ENCODE results near the gene MRPL4. TPM values are rescaled to one million over a fixed set of nuclear protein-coding genes. Genes with fewer than 3 reads are reported as not detected.
A peak's percentile ranks its signal among the peaks of the same experiment; 100 is the strongest.

MRPL4 gene
- total and polyA plus RNA-seq, 2 of the 13 experiments (the other 11 are each of a cell fraction or from before 2014, with no cell fraction given): 40.6 to 42.5 TPM

DNA sequence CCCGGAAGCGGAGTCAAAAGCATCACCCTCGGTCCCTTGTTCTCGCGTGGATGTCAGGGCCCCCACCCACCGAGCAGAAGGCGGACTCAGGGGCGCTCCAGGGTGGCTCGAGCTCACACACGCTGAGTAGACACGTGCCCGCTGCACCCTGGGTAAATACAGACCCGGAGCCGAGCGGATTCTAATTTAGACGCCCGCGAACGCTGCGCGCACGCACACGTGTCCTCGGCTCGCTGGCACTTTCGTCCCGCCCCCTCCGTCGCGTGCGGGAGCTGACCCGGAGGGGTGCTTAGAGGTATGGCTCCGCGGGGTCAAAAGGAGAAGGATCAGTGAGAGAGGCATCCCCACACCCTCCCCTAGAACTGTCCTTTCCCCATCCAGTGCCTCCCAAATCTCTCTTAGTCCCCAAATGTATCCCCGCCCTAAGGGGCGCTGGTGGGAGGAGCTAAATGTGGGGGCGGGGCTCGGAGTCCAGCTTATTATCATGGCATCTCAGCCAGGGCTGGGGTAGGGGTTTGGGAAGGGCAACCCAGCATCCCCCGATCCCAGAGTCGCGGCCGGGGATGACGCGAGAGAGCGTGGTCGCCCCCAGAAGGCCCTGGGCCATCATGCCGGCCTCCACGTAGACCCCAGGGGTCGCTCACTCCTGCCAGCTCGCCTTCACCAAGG is 37.3 kb downstream of the MRPL4 start (continued):
- TF ChIP-seq ZSCAN29 (CRISPR knock-in tag; conservative IDR thresholded peaks at IDR 0.05) (no peak), ZNF570 (CRISPR knock-in tag; IDR thresholded peaks at IDR 0.05; ENCODE audit: borderline replicate concordance) (no peak), SATB2 (CRISPR knock-in tag; IDR thresholded peaks at IDR 0.05) (no peak), CAMTA2 (CRISPR knock-in tag; IDR thresholded peaks at IDR 0.05; ENCODE audit: borderline replicate concordance) (peak; percentile 58; the same call in 1 of the 2 replicates), ZNF788 (CRISPR knock-in tag; IDR thresholded peaks at IDR 0.05; ENCODE audit: borderline replicate concordance) (no peak), SRSF1 (optimal IDR thresholded peaks at IDR 0.05; ENCODE audit: low read depth, low read length) (no peak), HMGA1 (CRISPR knock-in tag; conservative IDR thresholded peaks at IDR 0.05) (no peak), GABPA (IDR thresholded peaks at IDR 0.05; ENCODE audit: low read depth, low read length) (no peak), GABPA (CRISPR knock-in tag; IDR thresholded peaks at IDR 0.05; ENCODE audit: low read depth) (no peak), ZNF34 (CRISPR knock-in tag; IDR thresholded peaks at IDR 0.05; ENCODE audit: borderline replicate concordance) (no peak), PLRG1 (conservative IDR thresholded peaks at IDR 0.05) (no peak), ZNF83 (CRISPR knock-in tag; IDR thresholded peaks at IDR 0.05; ENCODE audit: borderline replicate concordance) (no peak), ZNF7 (CRISPR knock-in tag; IDR thresholded peaks at IDR 0.05) (no peak), ZNF841 (CRISPR knock-in tag; IDR thresholded peaks at IDR 0.05; ENCODE audit: borderline replicate concordance) (no peak), ZFP37 (CRISPR knock-in tag; IDR thresholded peaks at IDR 0.05; ENCODE audit: borderline replicate concordance) (no peak), ZNF766 (CRISPR knock-in tag; IDR thresholded peaks at IDR 0.05; ENCODE audit: borderline replicate concordance) (no peak), NR2F2 (IDR thresholded peaks at IDR 0.05; ENCODE audit: borderline replicate concordance, low read depth) (no peak), IRF2 (CRISPR knock-in tag; IDR thresholded peaks at IDR 0.05) (no peak), POGZ (CRISPR knock-in tag; IDR thresholded peaks at IDR 0.05) (no peak), ZNF879 (CRISPR knock-in tag; IDR thresholded peaks at IDR 0.05) (peak; percentile 65; the same call in 1 of the 2 replicates), KDM6A (CRISPR knock-in tag; IDR thresholded peaks at IDR 0.05; ENCODE audit: low read depth) (0 out of 2 replicates have a peak, but pooled peaks have one; percentile 26), SRY (CRISPR knock-in tag; IDR thresholded peaks at IDR 0.05) (0 out of 2 replicates have a peak, but pooled peaks have one; percentile 37)
- TF ChIP-seq, protein P1, sequence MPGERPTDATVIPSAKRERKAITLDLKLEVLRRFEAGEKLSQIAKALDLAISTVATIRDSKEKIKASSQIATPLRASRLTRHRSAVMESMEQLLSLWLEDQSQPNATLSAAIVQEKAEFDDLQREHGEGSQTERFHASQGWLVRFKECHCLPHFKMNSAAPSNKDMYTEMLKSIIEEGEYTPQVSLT (CRISPR knock-in tag; IDR thresholded peaks at IDR 0.05; ENCODE audit: borderline replicate concordance, low read depth): peak; percentile 46; the same call in 1 of the 2 replicates
- TF ChIP-seq, protein P2, sequence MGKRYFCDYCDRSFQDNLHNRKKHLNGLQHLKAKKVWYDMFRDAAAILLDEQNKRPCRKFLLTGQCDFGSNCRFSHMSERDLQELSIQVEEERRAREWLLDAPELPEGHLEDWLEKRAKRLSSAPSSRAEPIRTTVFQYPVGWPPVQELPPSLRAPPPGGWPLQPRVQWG (CRISPR knock-in tag; IDR thresholded peaks at IDR 0.05; ENCODE audit: borderline replicate concordance, low read depth): no peak
- TF ChIP-seq, protein P3, sequence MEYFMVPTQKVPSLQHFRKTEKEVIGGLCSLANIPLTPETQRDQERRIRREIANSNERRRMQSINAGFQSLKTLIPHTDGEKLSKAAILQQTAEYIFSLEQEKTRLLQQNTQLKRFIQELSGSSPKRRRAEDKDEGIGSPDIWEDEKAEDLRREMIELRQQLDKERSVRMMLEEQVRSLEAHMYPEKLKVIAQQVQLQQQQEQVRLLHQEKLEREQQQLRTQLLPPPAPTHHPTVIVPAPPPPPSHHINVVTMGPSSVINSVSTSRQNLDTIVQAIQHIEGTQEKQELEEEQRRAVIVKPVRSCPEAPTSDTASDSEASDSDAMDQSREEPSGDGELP (IDR thresholded peaks at IDR 0.05; ENCODE audit: borderline replicate concordance, low read depth): no peak
- TF ChIP-seq, protein P4, sequence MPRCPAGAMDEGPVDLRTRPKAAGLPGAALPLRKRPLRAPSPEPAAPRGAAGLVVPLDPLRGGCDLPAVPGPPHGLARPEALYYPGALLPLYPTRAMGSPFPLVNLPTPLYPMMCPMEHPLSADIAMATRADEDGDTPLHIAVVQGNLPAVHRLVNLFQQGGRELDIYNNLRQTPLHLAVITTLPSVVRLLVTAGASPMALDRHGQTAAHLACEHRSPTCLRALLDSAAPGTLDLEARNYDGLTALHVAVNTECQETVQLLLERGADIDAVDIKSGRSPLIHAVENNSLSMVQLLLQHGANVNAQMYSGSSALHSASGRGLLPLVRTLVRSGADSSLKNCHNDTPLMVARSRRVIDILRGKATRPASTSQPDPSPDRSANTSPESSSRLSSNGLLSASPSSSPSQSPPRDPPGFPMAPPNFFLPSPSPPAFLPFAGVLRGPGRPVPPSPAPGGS (CRISPR knock-in tag; IDR thresholded peaks at IDR 0.05): no peak
- TF ChIP-seq, protein P5, sequence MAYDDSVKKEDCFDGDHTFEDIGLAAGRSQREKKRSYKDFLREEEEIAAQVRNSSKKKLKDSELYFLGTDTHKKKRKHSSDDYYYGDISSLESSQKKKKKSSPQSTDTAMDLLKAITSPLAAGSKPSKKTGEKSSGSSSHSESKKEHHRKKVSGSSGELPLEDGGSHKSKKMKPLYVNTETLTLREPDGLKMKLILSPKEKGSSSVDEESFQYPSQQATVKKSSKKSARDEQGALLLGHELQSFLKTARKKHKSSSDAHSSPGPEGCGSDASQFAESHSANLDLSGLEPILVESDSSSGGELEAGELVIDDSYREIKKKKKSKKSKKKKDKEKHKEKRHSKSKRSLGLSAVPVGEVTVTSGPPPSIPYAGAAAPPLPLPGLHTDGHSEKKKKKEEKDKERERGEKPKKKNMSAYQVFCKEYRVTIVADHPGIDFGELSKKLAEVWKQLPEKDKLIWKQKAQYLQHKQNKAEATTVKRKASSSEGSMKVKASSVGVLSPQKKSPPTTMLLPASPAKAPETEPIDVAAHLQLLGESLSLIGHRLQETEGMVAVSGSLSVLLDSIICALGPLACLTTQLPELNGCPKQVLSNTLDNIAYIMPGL (CRISPR knock-in tag; IDR thresholded peaks at IDR 0.05; ENCODE audit: borderline replicate concordance in 1 of 2, low read depth in 1 of 2): peak in 1 of 2 experiments; percentile 58; a peak in 1 of 4 replicates

Measured in HepG2 (cell line).